ENCODE measurements around the gene MSANTD7. TPM values are rescaled to one million over a fixed set of nuclear protein-coding genes. Genes with fewer than 3 reads are reported as not detected.

The MSANTD7 gene
- total RNA-seq, 1 experiment from 2014 or later: 23.1 TPM

GRCh38 chr10:14859043-14859442 lies 20.9 kb downstream of the MSANTD7 start:
- no peak for TF ChIP-seq CTCF (conservative IDR thresholded peaks at IDR 0.05)
- Histone ChIP-seq H2BK20ac (ENCODE audit: low read depth, low read length, poor library complexity, severe bottlenecking) (no peak overlapping the region), H3K27ac (ENCODE audit: insufficient read length, low read depth, low read length) (no peak overlapping the region), H3K79me2 (ENCODE audit: insufficient read depth, low read length) (no peaks in the 10 kb centered on the region), H3K23me2 (ENCODE audit: insufficient read length, low read depth, low read length, poor library complexity, severe bottlenecking) (no peaks in the 10 kb centered on the region), H2BK5ac (ENCODE audit: insufficient read length, low read length) (no peak overlapping the region), H3K9me3 (ENCODE audit: control insufficient read depth, low read depth, low read length) (no peaks in the 10 kb centered on the region), H3K9ac (ENCODE audit: extremely low read depth, insufficient read length, low read length) (no peak overlapping the region), H4K20me1 (ENCODE audit: control insufficient read depth, insufficient read depth, insufficient read length) (no peaks in the 10 kb centered on the region), H2BK12ac (ENCODE audit: insufficient read length, low read depth, low read length) (no peak overlapping the region), H4K8ac (replicated peaks; ENCODE audit: insufficient read length, low read depth, low read length) (no peak overlapping the region), H3K14ac (ENCODE audit: insufficient read depth, low read length) (no peak overlapping the region), H3K27me3 (ENCODE audit: insufficient read depth, low read length) (no peaks in the 10 kb centered on the region), H3K4ac (ENCODE audit: low read depth, low read length) (no peak overlapping the region), H3K18ac (ENCODE audit: insufficient read length, low read depth, low read length) (no peak overlapping the region), H2BK120ac (ENCODE audit: low read depth, low read length, poor library complexity, severe bottlenecking) (no peak overlapping the region), H3K79me1 (ENCODE audit: insufficient read depth, low read depth, low read length, poor library complexity, severe bottlenecking) (no peaks in the 10 kb centered on the region), H2AFZ (ENCODE audit: low read length) (no peak overlapping the region), H2AK5ac (ENCODE audit: insufficient read length, low read length) (no peak overlapping the region), H3K23ac (ENCODE audit: insufficient read length, low read depth, low read length) (no peak overlapping the region), H3K4me1 (ENCODE audit: insufficient read depth, low read length) (no peaks in the 10 kb centered on the region), H3T11ph (ENCODE audit: low read length) (no peak overlapping the region), H3K4me2 (ENCODE audit: insufficient read depth, insufficient read length, low read length) (no peak overlapping the region), H3K56ac (ENCODE audit: insufficient read length, low read depth, low read length) (no peak overlapping the region), H4K5ac (ENCODE audit: insufficient read length, low read depth, low read length) (no peak overlapping the region), H2BK15ac (ENCODE audit: low read depth, low read length) (no peak overlapping the region), H4K91ac (ENCODE audit: insufficient read length, low read depth, low read length) (no peak overlapping the region)
- DNase-seq: no peak
- Mint-ChIP-seq H3K27ac (no peak overlapping the region; a peak in 1 of 7 replicates), H3K4me1 (no peaks in the 10 kb centered on the region), H3K36me3 (ENCODE audit: insufficient read depth in 1 of 3, low read depth in 3 of 3) (peaks cover 11 to 54% (median 19%) of the 10 kb centered on the region in 3 experiments), H3K9me3 (no peaks in the 10 kb centered on the region), H3K27me3 (ENCODE audit: low read depth) (no peaks in the 10 kb centered on the region), H3K4me3 (no peak overlapping the region)
- no CpG with 5 or more reads among the region's 5 CpGs for WGBS (ENCODE audit: extremely low coverage, insufficient read length, low lambda C conversion rate)
